HEK293T (cell line): ENCODE results near the gene KCND2.

Experiments used
- CTBP1 ChIP-seq: fragments of 450-650 bp; IDR thresholded peaks from 2 replicates; pipeline ENCODE4 v1.6.1; 2016; ENCODE audit warnings: borderline replicate concordance
- FOXK2 ChIP-seq: fragments of 450-650 bp; IDR thresholded peaks from 2 replicates; pipeline ENCODE4 v1.6.1; 2016; ENCODE audit warnings: mild to moderate bottlenecking
- FOXM1 ChIP-seq: fragments of 450-650 bp; IDR thresholded peaks from 2 replicates; pipeline ENCODE4 v1.6.1; 2017; ENCODE audit warnings: mild to moderate bottlenecking, borderline replicate concordance
- LEF1 ChIP-seq: fragments of 450-650 bp; IDR thresholded peaks from 2 replicates; pipeline ENCODE4 v1.6.1; 2017; ENCODE audit warnings: mild to moderate bottlenecking, borderline replicate concordance
- TARDBP ChIP-seq: fragments of 450-650 bp; IDR thresholded peaks from 2 replicates; pipeline ENCODE4 v1.6.1; 2016

DNA sequence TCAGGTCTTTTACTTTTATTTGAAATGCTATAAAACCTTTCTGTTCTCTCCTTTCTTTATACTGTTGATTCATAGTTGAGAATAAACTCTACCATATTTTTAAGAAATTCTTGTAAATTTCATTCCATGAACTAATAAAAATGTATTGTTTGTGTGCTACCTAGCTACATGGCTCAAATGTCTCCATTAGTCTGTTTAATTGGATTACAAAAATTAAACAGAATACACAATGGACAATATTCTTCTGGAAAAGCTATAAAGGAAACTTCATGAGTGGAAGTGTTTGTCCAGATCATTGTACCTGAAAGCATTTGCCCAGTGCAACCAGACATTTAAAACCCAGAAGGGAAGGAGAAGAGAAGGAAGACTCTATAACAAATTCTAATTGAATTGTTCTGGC lies 20.1 kb downstream of the KCND2 start:
- TF ChIP-seq FOXM1: no peak
- TF ChIP-seq FOXK2: no peak
- no peak for TF ChIP-seq LEF1
- no peak for TF ChIP-seq TARDBP
- TF ChIP-seq CTBP1: no peak
